Body of pancreas (tissue), 4 donors: ENCODE results near the gene MRPL51. TPM values are rescaled to one million over a fixed set of nuclear protein-coding genes. Genes with fewer than 3 reads are reported as not detected.

Experiments
- ATAC-seq: fragments of 150-250 bp; one replicate; pipeline ENCODE4 v1.9.1; 2016
- DNase-seq, 4 donors: peaks; one replicate each; pipeline ENCODE4 v3.0.0-alpha.2; 2019
- H3K27ac ChIP-seq, 4 donors: fragments of 200-600 bp; sonication (generic); 1 replicate in 3 of 4; 2 replicates in 1 of 4; pipeline versions ENCODE4 v1.5.1 to v1.6.1; 2016 to 2019; ENCODE audit warnings: mild to moderate bottlenecking in 1 of 4, mixed read lengths in 1 of 4, moderate library complexity in 1 of 4
- H3K27me3 ChIP-seq, 2 donors: fragments of 200-600 bp; sonication (generic); one replicate each; pipeline ENCODE4 v1.6.0; 2016; ENCODE audit warnings: mild to moderate bottlenecking in 1 of 2
- H3K36me3 ChIP-seq, 2 donors: fragments of 200-600 bp; sonication (generic); replicated peaks in 1 of 2; 2 replicates each; pipeline ENCODE4 v1.5.1; 2016; ENCODE audit warnings: low read depth in 2 of 2; ENCODE audit not compliant: insufficient read depth in 1 of 2
- H3K4me1 ChIP-seq: fragments of 200-600 bp; sonication (generic); one replicate; pipeline ENCODE4 v1.6.0; 2016
- H3K4me3 ChIP-seq, 2 donors: fragments of 200-600 bp; sonication (generic); 1 replicate in 1 of 2; 2 replicates in 1 of 2; pipeline ENCODE4 v1.5.1; 2016 to 2019
- H3K9me3 ChIP-seq, 3 donors: fragments of 200-600 bp; sonication (generic); 1 replicate in 2 of 3; 2 replicates in 1 of 3; pipeline ENCODE4 v1.5.1; 2016
- CTCF ChIP-seq, 7 experiments: fragments of 450-650 bp in 4 of 7; fragments of 200-600 bp in 3 of 7; sonication (generic) in 3 of 7; IDR thresholded peaks; one replicate each; pipeline ENCODE4 v1.5.1; 2016 to 2019; ENCODE audit warnings: antibody characterized with exemption in 7 of 7
- POLR2A ChIP-seq, 3 donors: fragments of 450-650 bp; IDR thresholded peaks; one replicate each; pipeline ENCODE4 v1.6.1; 2016; ENCODE audit warnings: antibody characterized with exemption in 3 of 3, mild to moderate bottlenecking in 2 of 3
- WGBS, 2 donors: methylation state at CpG; one replicate each; pipeline ENCODE4 v1.1.5; 2017; 5-methylcytosine and 5-hydroxymethylcytosine counted together
- intact Hi-C: fragments of 100-400 bp; cut with DNase I; formaldehyde crosslinking; loops from one replicate; pipeline ENCODE4 v1.15.1; 2023
- total RNA-seq, 2 donors: library from RNA; depleted of rRNA; stranded (reverse); fragments of >200 nt; gene quantifications; one replicate each; pipeline ENCODE4 v1.1.0, GENCODE V29; 2016

The MRPL51 gene
- total RNA-seq, 2 donors from 2014 or later: 23.6 to 25.1 TPM

GRCh38 chr12:6444704-6445688, 48.1 kb downstream of the MRPL51 start, which contains the start of gene CD27:
CD27 (plus strand) TSS chr12:6444955; CDS start chr12:6445096, 141 bp downstream.
- H3K9me3 ChIP-seq: no peaks in the 10 kb centered on the region
- no peaks in the 10 kb centered on the region for H3K36me3 ChIP-seq
- H3K4me1 ChIP-seq: peaks cover 1% of the 10 kb centered on the region
- no peak for DNase-seq
- no peak within 1 kb of the TSS for H3K27ac ChIP-seq
- no peaks in the 10 kb centered on the region for H3K27me3 ChIP-seq
- no peak for TF ChIP-seq CTCF (IDR thresholded peaks at IDR 0.05)
- no peak for ATAC-seq
- WGBS, 2 donors: 82 to 85% methylated on average over 16 of the region's 16 CpGs
- intact Hi-C loops: no loop called here
- H3K4me3 ChIP-seq: no peak within 1 kb of the TSS

- H3K9me3 ChIP-seq: no peaks in the 10 kb centered on the region
- no peaks in the 10 kb centered on the region for H3K4me1 ChIP-seq
- 74% methylated on average over 4 of the region's 4 CpGs for WGBS, 2 donors
- no peak overlapping the region for H3K27ac ChIP-seq
- intact Hi-C loops: no loop called here
- H3K36me3 ChIP-seq: no peaks in the 10 kb centered on the region
- DNase-seq (no peak), ATAC-seq (no peak)
- TF ChIP-seq CTCF (IDR thresholded peaks at IDR 0.05) (no peak), POLR2A (IDR thresholded peaks at IDR 0.05) (no peak)
- H3K4me3 ChIP-seq: no peak overlapping the region
- H3K27me3 ChIP-seq: no peaks in the 10 kb centered on the region
Measured at GRCh38 chr12:6444031-6444430, 49.0 kb downstream of the MRPL51 start.

GRCh38 chr12:6443361-6443983, 49.6 kb downstream of the MRPL51 start:
- DNase-seq: no peak
- ATAC-seq: no peak
- intact Hi-C loops: no loop called here
- Histone ChIP-seq H3K4me3 (no peak overlapping the region), H3K36me3 (no peaks in the 10 kb centered on the region), H3K27me3 (no peaks in the 10 kb centered on the region), H3K4me1 (no peaks in the 10 kb centered on the region), H3K27ac (no peak overlapping the region), H3K9me3 (no peaks in the 10 kb centered on the region)
- WGBS, 2 donors: 47 to 50% methylated on average over 7 to 9 of the region's 9 CpGs
- TF ChIP-seq POLR2A (IDR thresholded peaks at IDR 0.05) (no peak), CTCF (IDR thresholded peaks at IDR 0.05) (no peak)

GRCh38 chr12:6442836-6443235, 50.2 kb downstream of the MRPL51 start:
- H3K36me3 ChIP-seq: no peaks in the 10 kb centered on the region
- ATAC-seq (no peak), DNase-seq (no peak)
- no peak overlapping the region for H3K4me3 ChIP-seq
- TF ChIP-seq POLR2A (IDR thresholded peaks at IDR 0.05) (no peak), CTCF (IDR thresholded peaks at IDR 0.05) (no peak)
- no peaks in the 10 kb centered on the region for H3K27me3 ChIP-seq
- intact Hi-C loops: no loop called here
- H3K4me1 ChIP-seq: no peaks in the 10 kb centered on the region
- WGBS, 2 donors: 80 to 83% methylated on average over 9 of the region's 9 CpGs
- no peaks in the 10 kb centered on the region for H3K9me3 ChIP-seq
- H3K27ac ChIP-seq: no peak overlapping the region

Other genes with a start within 250 kb of the MRPL51 start
- 10 to 100 TPM in 1 of 2 donors, 1 to 10 TPM in 1; 7.0 to 16.2 TPM for gene PLEKHG6, start 182.6 kb downstream of the MRPL51 start, total RNA-seq
- gene TNFRSF1A, start 151.2 kb downstream of the MRPL51 start, total RNA-seq: 10 to 100 TPM; 54.5 to 92.0 TPM
- 100 to 1,000 TPM in 1 of 2 donors, 10 to 100 TPM in 1; 62.5 to 112 TPM for gene SCNN1A, start 117.7 kb downstream of the MRPL51 start, total RNA-seq
- 100 to 1,000 TPM; 111 to 173 TPM for gene LTBR, start 109.1 kb downstream of the MRPL51 start, total RNA-seq
- gene CD27, start 48.3 kb downstream of the MRPL51 start, total RNA-seq: not detected
- gene TAPBPL, start 41.2 kb downstream of the MRPL51 start, total RNA-seq: 10 to 100 TPM; 14.5 to 36.3 TPM
- 1 to 10 TPM; 2.9 to 5.9 TPM for gene VAMP1, start 22.6 kb downstream of the MRPL51 start, total RNA-seq
- gene NCAPD2, start 840 bp upstream of the MRPL51 start, total RNA-seq: 10 to 100 TPM in 1 of 2 donors, 1 to 10 TPM in 1; 9.3 to 46.1 TPM
- gene GAPDH, start 41.3 kb upstream of the MRPL51 start, total RNA-seq: 100 to 1,000 TPM; 311 to 476 TPM
- 10 to 100 TPM; 11.4 to 13.2 TPM for gene IFFO1, start 62.8 kb upstream of the MRPL51 start, total RNA-seq
- gene NOP2, start 75.0 kb upstream of the MRPL51 start, total RNA-seq: 10 to 100 TPM; 10.9 to 83.1 TPM
- 100 to 1,000 TPM; 114 to 122 TPM for gene CHD4, start 114.1 kb upstream of the MRPL51 start, total RNA-seq
- gene LPAR5, start 142.7 kb upstream of the MRPL51 start, total RNA-seq: 1 to 10 TPM in 1 of 2 donors, under 1 TPM in 1; 0.66 to 3.6 TPM
- gene ACRBP, start 154.2 kb upstream of the MRPL51 start, total RNA-seq: 1 to 10 TPM in 1 of 2 donors, under 1 TPM in 1; 0.78 to 5.9 TPM
- 10 to 100 TPM; 23.3 to 39.9 TPM for gene ING4, start 169.9 kb upstream of the MRPL51 start, total RNA-seq
- 10 to 100 TPM; 20.0 to 25.4 TPM for gene ZNF384, start 196.1 kb upstream of the MRPL51 start, total RNA-seq
- not detected for gene PIANP, start 207.6 kb upstream of the MRPL51 start, total RNA-seq
- 10 to 100 TPM; 20.2 to 27.7 TPM for gene COPS7A, start 230.8 kb upstream of the MRPL51 start, total RNA-seq